Body of pancreas (tissue), 4 donors: ENCODE results near the gene KCTD5. TPM values are rescaled to one million over a fixed set of nuclear protein-coding genes. Genes with fewer than 3 reads are reported as not detected.

Source experiments
- ATAC-seq: fragments of 150-250 bp; one replicate; pipeline ENCODE4 v1.9.1; 2016
- DNase-seq, 4 donors: peaks; one replicate each; pipeline ENCODE4 v3.0.0-alpha.2; 2019
- H3K27ac ChIP-seq, 4 donors: fragments of 200-600 bp; sonication (generic); 1 replicate in 3 of 4; 2 replicates in 1 of 4; pipeline versions ENCODE4 v1.5.1 to v1.6.1; 2016 to 2019; ENCODE audit warnings: mild to moderate bottlenecking in 1 of 4, mixed read lengths in 1 of 4, moderate library complexity in 1 of 4
- H3K27me3 ChIP-seq, 2 donors: fragments of 200-600 bp; sonication (generic); one replicate each; pipeline ENCODE4 v1.6.0; 2016; ENCODE audit warnings: mild to moderate bottlenecking in 1 of 2
- H3K36me3 ChIP-seq, 2 donors: fragments of 200-600 bp; sonication (generic); replicated peaks in 1 of 2; 2 replicates each; pipeline ENCODE4 v1.5.1; 2016; ENCODE audit warnings: low read depth in 2 of 2; ENCODE audit not compliant: insufficient read depth in 1 of 2
- H3K4me1 ChIP-seq: fragments of 200-600 bp; sonication (generic); one replicate; pipeline ENCODE4 v1.6.0; 2016
- H3K4me3 ChIP-seq, 2 donors: fragments of 200-600 bp; sonication (generic); 1 replicate in 1 of 2; 2 replicates in 1 of 2; pipeline ENCODE4 v1.5.1; 2016 to 2019
- H3K9me3 ChIP-seq, 3 donors: fragments of 200-600 bp; sonication (generic); 1 replicate in 2 of 3; 2 replicates in 1 of 3; pipeline ENCODE4 v1.5.1; 2016
- POLR2A ChIP-seq, 3 donors: fragments of 450-650 bp; IDR thresholded peaks; one replicate each; pipeline ENCODE4 v1.6.1; 2016; ENCODE audit warnings: antibody characterized with exemption in 3 of 3, mild to moderate bottlenecking in 2 of 3
- WGBS, 2 donors: methylation state at CpG; one replicate each; pipeline ENCODE4 v1.1.5; 2017; 5-methylcytosine and 5-hydroxymethylcytosine counted together
- intact Hi-C: fragments of 100-400 bp; cut with DNase I; formaldehyde crosslinking; loops from one replicate; pipeline ENCODE4 v1.15.1; 2023
- total RNA-seq, 2 donors: library from RNA; depleted of rRNA; stranded (reverse); fragments of >200 nt; gene quantifications; one replicate each; pipeline ENCODE4 v1.1.0, GENCODE V29; 2016
- TF ChIP-seq, protein P1 (sequence below), 7 experiments: fragments of 450-650 bp in 4 of 7; fragments of 200-600 bp in 3 of 7; sonication (generic) in 3 of 7; IDR thresholded peaks; one replicate each; pipeline ENCODE4 v1.5.1; 2016 to 2019; ENCODE audit warnings: antibody characterized with exemption in 7 of 7

KCTD5 gene
- total RNA-seq, 2 donors from 2014 or later = 6.2 to 7.3 TPM

DNA sequence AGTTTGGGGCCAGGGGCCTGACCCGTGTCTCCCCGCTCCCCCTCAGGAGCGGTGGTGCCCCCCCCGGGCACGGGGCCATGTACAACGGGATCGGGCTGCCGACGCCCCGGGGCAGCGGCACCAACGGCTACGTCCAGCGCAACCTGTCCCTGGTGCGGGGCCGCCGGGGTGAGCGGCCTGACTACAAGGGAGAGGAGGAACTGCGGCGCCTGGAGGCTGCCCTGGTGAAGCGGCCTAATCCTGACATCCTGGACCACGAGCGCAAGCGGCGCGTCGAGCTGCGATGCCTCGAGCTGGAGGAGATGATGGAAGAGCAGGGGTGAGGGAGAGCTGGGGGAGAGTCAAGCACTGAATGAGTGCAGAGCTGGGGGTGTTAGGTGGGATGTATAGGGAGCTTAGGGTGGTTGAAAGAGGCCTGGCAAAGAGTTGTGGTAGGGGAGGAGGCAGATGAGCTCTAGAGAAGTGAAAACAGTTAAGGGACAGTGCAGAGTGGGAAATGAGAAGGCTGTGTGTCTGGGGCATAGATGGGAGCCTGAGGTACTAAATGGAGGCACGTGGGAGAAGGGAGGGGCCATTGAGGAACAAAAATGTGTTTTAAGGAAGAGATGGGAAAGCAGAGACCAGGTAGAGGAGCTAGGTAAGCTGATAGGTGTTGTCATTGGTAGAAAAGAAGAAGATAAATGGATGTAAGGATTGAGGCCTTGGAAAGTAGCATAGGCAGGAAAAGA, 74.1 kb downstream of the KCTD5 start:
- no peak for ATAC-seq
- WGBS, 2 donors = 84 to 86% methylated on average over 15 to 30 of the region's 30 CpGs
- no peak for DNase-seq
- Histone ChIP-seq H3K4me1 (peaks cover 40% of the 10 kb centered on the region), H3K36me3 (peaks cover 25 to 36% of the 10 kb centered on the region in 2 donors), H3K27me3 (no peaks in the 10 kb centered on the region), H3K9me3 (no peaks in the 10 kb centered on the region), H3K27ac (no peak overlapping the region), H3K4me3 (no peak overlapping the region)
- TF ChIP-seq, protein P1, sequence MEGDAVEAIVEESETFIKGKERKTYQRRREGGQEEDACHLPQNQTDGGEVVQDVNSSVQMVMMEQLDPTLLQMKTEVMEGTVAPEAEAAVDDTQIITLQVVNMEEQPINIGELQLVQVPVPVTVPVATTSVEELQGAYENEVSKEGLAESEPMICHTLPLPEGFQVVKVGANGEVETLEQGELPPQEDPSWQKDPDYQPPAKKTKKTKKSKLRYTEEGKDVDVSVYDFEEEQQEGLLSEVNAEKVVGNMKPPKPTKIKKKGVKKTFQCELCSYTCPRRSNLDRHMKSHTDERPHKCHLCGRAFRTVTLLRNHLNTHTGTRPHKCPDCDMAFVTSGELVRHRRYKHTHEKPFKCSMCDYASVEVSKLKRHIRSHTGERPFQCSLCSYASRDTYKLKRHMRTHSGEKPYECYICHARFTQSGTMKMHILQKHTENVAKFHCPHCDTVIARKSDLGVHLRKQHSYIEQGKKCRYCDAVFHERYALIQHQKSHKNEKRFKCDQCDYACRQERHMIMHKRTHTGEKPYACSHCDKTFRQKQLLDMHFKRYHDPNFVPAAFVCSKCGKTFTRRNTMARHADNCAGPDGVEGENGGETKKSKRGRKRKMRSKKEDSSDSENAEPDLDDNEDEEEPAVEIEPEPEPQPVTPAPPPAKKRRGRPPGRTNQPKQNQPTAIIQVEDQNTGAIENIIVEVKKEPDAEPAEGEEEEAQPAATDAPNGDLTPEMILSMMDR (IDR thresholded peaks at IDR 0.05) = no peak
- no peak for TF ChIP-seq POLR2A (IDR thresholded peaks at IDR 0.05)
- intact Hi-C loops = no loop called here

GRCh38 chr16:2757344-2757743, 75.0 kb downstream of the KCTD5 start:
- Histone ChIP-seq H3K27ac (no peak overlapping the region), H3K4me3 (no peak overlapping the region), H3K4me1 (peaks cover 34% of the 10 kb centered on the region), H3K27me3 (no peaks in the 10 kb centered on the region), H3K36me3 (peaks cover 32 to 45% of the 10 kb centered on the region in 2 donors), H3K9me3 (no peaks in the 10 kb centered on the region)
- DNase-seq (no peak), ATAC-seq (no peak)
- intact Hi-C loops = no loop called here
- no peak for TF ChIP-seq POLR2A (IDR thresholded peaks at IDR 0.05)
- TF ChIP-seq, protein P1 (IDR thresholded peaks at IDR 0.05) = no peak
- 77 to 80% methylated on average over 11 of the region's 11 CpGs for WGBS, 2 donors

Other genes starting within 250 kb of the KCTD5 start
- gene TEDC2, start 222.4 kb upstream of the KCTD5 start, total RNA-seq = not detected
- not detected for gene NTN3, start 211.2 kb upstream of the KCTD5 start, total RNA-seq
- 10 to 100 TPM; 18.7 to 30.0 TPM for gene TBC1D24, start 207.4 kb upstream of the KCTD5 start, total RNA-seq
- gene ATP6V0C, start 168.6 kb upstream of the KCTD5 start, total RNA-seq = 10 to 100 TPM; 33.5 to 38.9 TPM
- gene AMDHD2, start 162.2 kb upstream of the KCTD5 start, total RNA-seq = 10 to 100 TPM; 13.7 to 33.6 TPM
- 1 to 10 TPM in 1 of 2 donors, under 1 TPM in 1; 0.52 to 1.3 TPM for gene CEMP1, start 151.1 kb upstream of the KCTD5 start, total RNA-seq
- 10 to 100 TPM; 20.5 to 28.0 TPM for gene PDPK1, start 144.5 kb upstream of the KCTD5 start, total RNA-seq
- gene PRSS27, start 37.7 kb downstream of the KCTD5 start, total RNA-seq = 1 to 10 TPM in 1 of 2 donors, not detected in 1; 2.1 TPM
- gene SRRM2, start 70.1 kb downstream of the KCTD5 start, total RNA-seq = 1,000 to 10,000 TPM in 1 of 2 donors, 100 to 1,000 TPM in 1; 231 to 1,198 TPM
- 100 to 1,000 TPM in 1 of 2 donors, 10 to 100 TPM in 1; 77.5 to 186 TPM for gene ELOB, start 94.8 kb downstream of the KCTD5 start, total RNA-seq
- not detected for gene PRSS33, start 105.0 kb downstream of the KCTD5 start, total RNA-seq
- gene PRSS41, start 115.9 kb downstream of the KCTD5 start, total RNA-seq = not detected
- gene PRSS21, start 134.7 kb downstream of the KCTD5 start, total RNA-seq = 1 to 10 TPM in 1 of 2 donors, under 1 TPM in 1; 0.66 to 1.6 TPM
- not detected for gene ZG16B, start 147.8 kb downstream of the KCTD5 start, total RNA-seq
- gene PRSS22, start 175.6 kb downstream of the KCTD5 start, total RNA-seq = 10 to 100 TPM in 1 of 2 donors, 1 to 10 TPM in 1; 3.6 to 19.4 TPM
- 10 to 100 TPM; 23.6 to 49.1 TPM for gene FLYWCH2, start 200.7 kb downstream of the KCTD5 start, total RNA-seq
- gene FLYWCH1, start 229.4 kb downstream of the KCTD5 start, total RNA-seq = 10 to 100 TPM; 24.6 to 53.7 TPM